Endothelial cell of umbilical vein (primary cell): Measurements from ENCODE around the gene TBXT. TPM values are rescaled to one million over a fixed set of nuclear protein-coding genes. Genes with fewer than 3 reads are reported as not detected.

Experiments
- Bru-seq: library from RNA; stranded (reverse); fragments of 400-500 nt; gene quantifications from one replicate; lab custom pipeline; 2021; lab: Mats Ljungman, UMichigan
- BruChase-seq, 2 experiments: library from RNA; stranded (reverse); fragments of 400-500 nt; gene quantifications; one replicate each; lab custom pipeline; 2021; lab: Mats Ljungman, UMichigan
- BruUV-seq: library from RNA; stranded (reverse); fragments of 400-500 nt; replicated peaks from 2 replicates; lab custom pipeline; 2021; lab: Mats Ljungman, UMichigan
- CTCF ChIA-PET: fragments of 300-600, 350-600 bp; sonication (Branson Sonifier 250); formaldehyde crosslinking; loops from one replicate; lab custom pipeline; 2021; ENCODE audit warnings: antibody characterized with exemption, inconsistent platforms; lab: Charles Lee
- POLR2A ChIA-PET: fragments of 300-600, 350-600 bp; sonication (Branson Sonifier 250); formaldehyde crosslinking; loops from one replicate; lab custom pipeline; 2021; ENCODE audit warnings: antibody characterized with exemption, inconsistent platforms; lab: Charles Lee
- DNase-seq: peaks from one replicate; pipeline ENCODE4 v3.0.0-alpha.2; 2011; ENCODE audit warnings: low read depth, low spot score
- FAIRE-seq: peaks from 2 replicates; lab custom pipeline; 2011; peaks lifted over from hg19 to GRCh38; lab: Jason Lieb, UNC
- H2AFZ ChIP-seq: 2 replicates; pipeline ENCODE4 v1.6.0; 2012; ENCODE audit warnings: low read depth, low read length, control low read depth, inconsistent platforms
- H3K27ac ChIP-seq: 2 replicates; pipeline ENCODE4 v1.5.1; 2011; ENCODE audit warnings: low read depth, mild to moderate bottlenecking, control low read depth, low read length, moderate library complexity; ENCODE audit not compliant: insufficient read depth
- H3K27me3 ChIP-seq, 2 experiments: 2 replicates each; pipeline versions ENCODE4 v1.6.0 to v1.6.1; 2011; ENCODE audit warnings: low read length in 2 of 2, mixed read lengths in 1 of 2; ENCODE audit not compliant: control insufficient read depth in 2 of 2, insufficient read depth in 2 of 2
- H3K36me3 ChIP-seq, 2 experiments: 2 replicates in 1 of 2; 3 replicates in 1 of 2; pipeline ENCODE4 v1.5.1; 2011; ENCODE audit warnings: low read length in 2 of 2, mild to moderate bottlenecking in 1 of 2, moderate library complexity in 1 of 2; ENCODE audit not compliant: control insufficient read depth in 2 of 2, insufficient read depth in 2 of 2; ENCODE audit errors: extremely low read depth in 1 of 2
- H3K4me1 ChIP-seq: 3 replicates; pipeline ENCODE4 v1.5.1; 2011; ENCODE audit warnings: mild to moderate bottlenecking, low read length; ENCODE audit not compliant: control insufficient read depth, insufficient read depth; ENCODE audit errors: extremely low read depth
- H3K4me2 ChIP-seq: 2 replicates; pipeline ENCODE4 v1.6.1; 2011; ENCODE audit warnings: low read length, control low read depth, mixed read lengths; ENCODE audit not compliant: insufficient read depth
- H3K4me3 ChIP-seq, 3 experiments: fragments of 200-600 bp in 1 of 3; sonication (generic), shearing (Covaris generic) in 1 of 3; replicated peaks in 1 of 3; 2 replicates each; pipeline ENCODE4 v1.5.1; 2011 to 2016; ENCODE audit warnings: control low read depth in 3 of 3, low read length in 3 of 3, mild to moderate bottlenecking in 2 of 3, inconsistent platforms in 1 of 3, low read depth in 1 of 3, moderate library complexity in 1 of 3; ENCODE audit not compliant: insufficient read depth in 1 of 3
- H3K79me2 ChIP-seq: 2 replicates; pipeline ENCODE4 v1.6.0; 2012; ENCODE audit warnings: low read length, inconsistent platforms; ENCODE audit not compliant: control insufficient read depth, insufficient read depth
- H3K9ac ChIP-seq: replicated peaks from 2 replicates; pipeline ENCODE3; 2011; ENCODE audit warnings: low read length, control low read depth; ENCODE audit not compliant: insufficient read depth; ENCODE audit errors: extremely low read depth
- H3K9me1 ChIP-seq: replicated peaks from 3 replicates; pipeline ENCODE4 v1.6.0; 2011; ENCODE audit warnings: mild to moderate bottlenecking, low read length; ENCODE audit not compliant: control insufficient read depth, insufficient read depth; ENCODE audit errors: extremely low read depth
- H3K9me3 ChIP-seq: replicated peaks from 2 replicates; pipeline ENCODE4 v1.5.1; 2012; ENCODE audit warnings: low read length, inconsistent platforms; ENCODE audit not compliant: control insufficient read depth, insufficient read depth
- H4K20me1 ChIP-seq: replicated peaks from 2 replicates; pipeline ENCODE3; 2011; ENCODE audit warnings: mild to moderate bottlenecking, low read length; ENCODE audit not compliant: control insufficient read depth, insufficient read depth; ENCODE audit errors: extremely low read depth
- MYC ChIP-seq: IDR thresholded peaks from one replicate; pipeline ENCODE4 v1.6.1; 2011; ENCODE audit warnings: mild to moderate bottlenecking, low read depth, low read length
- POLR2A ChIP-seq: IDR thresholded peaks from 2 replicates; pipeline ENCODE4 v1.6.1; 2012; ENCODE audit warnings: low read depth, mild to moderate bottlenecking, control low read depth, low read length
- dilution Hi-C: fragments of 300-500 bp; cut with MboI; formaldehyde crosslinking; loops from one replicate; pipeline ENCODE4 v1.15.0; 2019; ENCODE audit warnings: low sequenced_read_pairs; ENCODE audit not compliant: extremely low pct_ligation_motif_present
- intact Hi-C: fragments of 100-400 bp; cut with micrococcal nuclease; formaldehyde crosslinking; loops from one replicate; pipeline ENCODE4 v1.10.0; 2022
- long read RNA-seq: library from polyadenylated mRNA; stranded (forward); transcript quantifications from one replicate; pipeline ENCODE4 v2.0.0, GENCODE V29; 2021
- polyA minus RNA-seq, 3 experiments: library from RNA; depleted of rRNA, polyadenylated mRNA; stranded (reverse); fragments of >200 nt; gene quantifications; 1 replicate in 1 of 3; 2 replicates in 2 of 3; pipeline ENCODE4 v1.2.3, GENCODE V29; 2011
- polyA plus RNA-seq, 4 experiments: library from polyadenylated mRNA; depleted of rRNA in 3 of 4; stranded (reverse) in 3 of 4; unstranded in 1 of 4; fragments of >200 nt; gene quantifications; 2 replicates each; pipeline versions ENCODE4 v1.2.1 to v1.2.3, GENCODE V29; 2011 to 2012; ENCODE audit warnings: missing spikeins in 1 of 4
- total RNA-seq: library from RNA; stranded (reverse); gene quantifications from 2 replicates; pipeline ENCODE4 v1.2.3, GENCODE V29; 2021
- TF ChIP-seq, protein P1 (sequence below), 2 donors: IDR thresholded peaks; 1 replicate in 1 of 2; 2 replicates in 1 of 2; pipeline ENCODE4 v1.5.1; 2011; ENCODE audit warnings: low read length in 2 of 2, mild to moderate bottlenecking in 2 of 2, moderate library complexity in 2 of 2, control low read depth in 1 of 2, inconsistent platforms in 1 of 2, low read depth in 1 of 2; ENCODE audit not compliant: insufficient read depth in 1 of 2; ENCODE audit errors: extremely low read depth in 1 of 2
- TF ChIP-seq, protein P2 (sequence below): IDR thresholded peaks from 2 replicates; pipeline ENCODE4 v1.6.1; 2011; ENCODE audit not compliant: insufficient read depth, insufficient read length

Gene TBXT, protein sequence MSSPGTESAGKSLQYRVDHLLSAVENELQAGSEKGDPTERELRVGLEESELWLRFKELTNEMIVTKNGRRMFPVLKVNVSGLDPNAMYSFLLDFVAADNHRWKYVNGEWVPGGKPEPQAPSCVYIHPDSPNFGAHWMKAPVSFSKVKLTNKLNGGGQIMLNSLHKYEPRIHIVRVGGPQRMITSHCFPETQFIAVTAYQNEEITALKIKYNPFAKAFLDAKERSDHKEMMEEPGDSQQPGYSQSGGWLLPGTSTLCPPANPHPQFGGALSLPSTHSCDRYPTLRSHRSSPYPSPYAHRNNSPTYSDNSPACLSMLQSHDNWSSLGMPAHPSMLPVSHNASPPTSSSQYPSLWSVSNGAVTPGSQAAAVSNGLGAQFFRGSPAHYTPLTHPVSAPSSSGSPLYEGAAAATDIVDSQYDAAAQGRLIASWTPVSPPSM
- total RNA-seq (not detected in 2 replicates), polyA plus RNA-seq (not detected in 2 replicates), polyA minus RNA-seq (not detected in 2 replicates), Bru-seq, nascent RNA (not detected), BruChase-seq, experiment 1, labeled RNA remaining after a 6-hour chase (not detected), BruChase-seq, experiment 2, labeled RNA remaining after a 2-hour chase (not detected)
- polyA plus RNA-seq (2011; cell fraction: cytosol; rRNA removed): not detected in 2 replicates
- polyA plus RNA-seq (2011; cell fraction: nucleus; rRNA removed): not detected in 2 replicates
- not detected in 2 replicates for polyA plus RNA-seq (2012)
- polyA minus RNA-seq (2011; cell fraction: cytosol; rRNA and poly(A)+ RNA removed): not detected
- polyA minus RNA-seq (2011; cell fraction: nucleus; rRNA and poly(A)+ RNA removed): not detected in 2 replicates
- long read RNA-seq: 0 reads

DNA sequence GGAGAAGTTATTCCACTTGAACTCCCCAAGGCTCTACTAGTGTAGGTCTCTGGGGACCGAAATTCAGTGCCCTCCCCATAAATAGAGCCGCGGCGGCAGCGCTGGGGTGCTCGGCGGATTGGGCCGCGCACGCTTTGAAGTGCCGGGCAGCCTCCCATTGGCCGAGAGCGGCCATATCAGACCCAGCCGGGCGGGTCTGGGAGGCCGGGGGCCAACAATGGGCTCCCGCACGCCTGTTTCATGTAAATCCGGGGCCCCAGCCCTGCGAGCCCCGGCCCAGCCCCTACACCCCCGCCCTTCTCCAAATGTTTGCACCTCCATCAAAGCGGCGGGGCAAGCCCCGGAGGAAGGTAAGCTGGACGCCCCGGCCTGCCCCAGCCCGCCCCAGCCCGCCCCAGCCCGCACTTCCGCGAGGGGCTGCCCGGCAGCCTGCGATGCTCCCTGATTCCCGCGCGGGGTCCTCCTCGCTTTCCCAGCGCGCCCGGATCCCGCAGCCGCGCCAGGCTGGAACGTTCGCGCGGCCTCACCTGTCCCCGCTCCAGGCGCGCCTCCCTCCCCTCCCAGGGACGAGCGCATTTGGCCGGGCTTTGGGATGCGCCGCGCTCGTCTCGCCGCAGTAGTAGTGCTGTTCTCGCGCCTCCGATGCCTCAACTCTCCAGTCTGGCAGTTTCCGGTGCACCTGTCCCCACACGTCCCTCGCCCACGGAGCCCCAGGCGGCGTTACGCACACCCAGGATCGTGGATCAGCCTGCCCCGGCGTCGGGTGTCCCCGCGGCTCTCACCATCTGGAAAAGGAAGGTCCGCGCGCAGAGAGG is at the start of gene TBXT:
Gene TBXT (minus strand): TSS at position 51 of the 815 bp plus-strand sequence. CDS start 260 bp downstream, outside the sequence.
- Histone ChIP-seq H3K9ac (no peak within 1 kb of the TSS), H2AFZ (no peak within 1 kb of the TSS), H3K79me2 (no peaks in the 10 kb centered on the region), H3K4me1 (no peaks in the 10 kb centered on the region), H3K9me3 (no peaks in the 10 kb centered on the region), H3K27me3 (peaks cover 42 to 58% of the 10 kb centered on the region in 2 experiments), H4K20me1 (no peaks in the 10 kb centered on the region), H3K4me3 (no peak within 1 kb of the TSS), H3K4me2 (no peak within 1 kb of the TSS), H3K27ac (no peak within 1 kb of the TSS), H3K9me1 (no peaks in the 10 kb centered on the region), H3K36me3 (no peaks in the 10 kb centered on the region)
- ChIA-PET CTCF (no interaction called here), POLR2A (no interaction called here)
- dilution Hi-C loops (no loop called here), intact Hi-C loops (no loop called here)
- no TSS peak for BruUV-seq
- DNase-seq: no peak
- FAIRE-seq: no peak
- TF ChIP-seq POLR2A (no peak), MYC (no peak)
- TF ChIP-seq, protein P1, sequence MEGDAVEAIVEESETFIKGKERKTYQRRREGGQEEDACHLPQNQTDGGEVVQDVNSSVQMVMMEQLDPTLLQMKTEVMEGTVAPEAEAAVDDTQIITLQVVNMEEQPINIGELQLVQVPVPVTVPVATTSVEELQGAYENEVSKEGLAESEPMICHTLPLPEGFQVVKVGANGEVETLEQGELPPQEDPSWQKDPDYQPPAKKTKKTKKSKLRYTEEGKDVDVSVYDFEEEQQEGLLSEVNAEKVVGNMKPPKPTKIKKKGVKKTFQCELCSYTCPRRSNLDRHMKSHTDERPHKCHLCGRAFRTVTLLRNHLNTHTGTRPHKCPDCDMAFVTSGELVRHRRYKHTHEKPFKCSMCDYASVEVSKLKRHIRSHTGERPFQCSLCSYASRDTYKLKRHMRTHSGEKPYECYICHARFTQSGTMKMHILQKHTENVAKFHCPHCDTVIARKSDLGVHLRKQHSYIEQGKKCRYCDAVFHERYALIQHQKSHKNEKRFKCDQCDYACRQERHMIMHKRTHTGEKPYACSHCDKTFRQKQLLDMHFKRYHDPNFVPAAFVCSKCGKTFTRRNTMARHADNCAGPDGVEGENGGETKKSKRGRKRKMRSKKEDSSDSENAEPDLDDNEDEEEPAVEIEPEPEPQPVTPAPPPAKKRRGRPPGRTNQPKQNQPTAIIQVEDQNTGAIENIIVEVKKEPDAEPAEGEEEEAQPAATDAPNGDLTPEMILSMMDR (IDR thresholded peaks at IDR 0.05; ENCODE audit: extremely low read depth in 1 of 2, insufficient read depth in 1 of 2, low read depth in 1 of 2, low read length in 2 of 2): no peak
- TF ChIP-seq, protein P2, sequence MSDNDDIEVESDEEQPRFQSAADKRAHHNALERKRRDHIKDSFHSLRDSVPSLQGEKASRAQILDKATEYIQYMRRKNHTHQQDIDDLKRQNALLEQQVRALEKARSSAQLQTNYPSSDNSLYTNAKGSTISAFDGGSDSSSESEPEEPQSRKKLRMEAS: no peak
